GM18909 (cell line): ENCODE results near the gene YTHDC1.

Experiments
- ATAC-seq: cut with Tn5 transposase; IDR thresholded peaks from one replicate; pipeline ENCODE4 v1.9.1; 2021; ENCODE audit warnings: mild to moderate bottlenecking; ENCODE audit not compliant: unreplicated experiment, poor library complexity

YTHDC1 gene

GRCh38 chr4:68360231-68360968 is 10.5 kb upstream of the YTHDC1 start:
- no peak for ATAC-seq

GRCh38 chr4:68359508-68359907 is 9.6 kb upstream of the YTHDC1 start:
- peak; percentile 81 for ATAC-seq

GRCh38 chr4:68358988-68359387 is 9.1 kb upstream of the YTHDC1 start:
- ATAC-seq = peak; percentile 8

GRCh38 chr4:68352791-68353190 is 2.9 kb upstream of the YTHDC1 start:
- ATAC-seq = no peak

GRCh38 chr4:68349279-68349648 is 626 bp downstream of the YTHDC1 start:
- peak; percentile 10 for ATAC-seq

GRCh38 chr4:68348577-68348976 is 1.3 kb downstream of the YTHDC1 start:
- no peak for ATAC-seq

- ATAC-seq = no peak
These were observed 2.0 kb downstream of the YTHDC1 start for GRCh38 chr4:68347845-68348244.

GRCh38 chr4:68346461-68346860 is 3.4 kb downstream of the YTHDC1 start:
- ATAC-seq = no peak

- no peak for ATAC-seq
These were observed 5.1 kb downstream of the YTHDC1 start for GRCh38 chr4:68344785-68345184.

- no peak for ATAC-seq
These were observed 5.8 kb downstream of the YTHDC1 start for GRCh38 chr4:68344049-68344448.

- no peak for ATAC-seq
These were observed 7.8 kb downstream of the YTHDC1 start for GRCh38 chr4:68342134-68342533.

- ATAC-seq = no peak
These were observed 11.3 kb downstream of the YTHDC1 start for GRCh38 chr4:68338625-68339024.

GRCh38 chr4:68337522-68337921 is 12.4 kb downstream of the YTHDC1 start:
- no peak for ATAC-seq

- ATAC-seq = no peak
These were observed 12.9 kb downstream of the YTHDC1 start for GRCh38 chr4:68337004-68337403.

- no peak for ATAC-seq
These were observed 13.4 kb downstream of the YTHDC1 start for GRCh38 chr4:68336530-68336929.

- no peak for ATAC-seq
These were observed 23.7 kb downstream of the YTHDC1 start for GRCh38 chr4:68326141-68326540.

- peak; percentile 45 for ATAC-seq
These were observed 25.2 kb downstream of the YTHDC1 start for GRCh38 chr4:68324519-68325262.

GRCh38 chr4:68319040-68319439 is 30.9 kb downstream of the YTHDC1 start:
- no peak for ATAC-seq

GRCh38 chr4:68316193-68316969 is 33.5 kb downstream of the YTHDC1 start:
- no peak for ATAC-seq

GRCh38 chr4:68310651-68311247 is 39.1 kb downstream of the YTHDC1 start:
- ATAC-seq = no peak

GRCh38 chr4:68304731-68305130 is 45.2 kb downstream of the YTHDC1 start:
- ATAC-seq = no peak
